DOHH2 (cell line): ENCODE measurements around the gene MINDY2.

Experiments used
- EZH2phosphoT487 ChIP-seq: fragments of 200-600 bp; sonication (generic); IDR thresholded peaks from 2 replicates; pipeline ENCODE4 v1.6.1; 2017; ENCODE audit warnings: borderline replicate concordance, mild to moderate bottlenecking, antibody characterized with exemption, low read length, moderate library complexity, mixed read lengths
- TF ChIP-seq, protein P1 (sequence below): fragments of 200-600 bp; sonication (generic); IDR thresholded peaks from one replicate; pipeline ENCODE4 v1.5.1; 2014; ENCODE audit warnings: antibody characterized with exemption, mild to moderate bottlenecking, low read depth, low read length; ENCODE audit not compliant: poor library complexity, severe bottlenecking

GRCh38 chr15:58840048-58840447 is 68.9 kb downstream of the MINDY2 start:
- TF ChIP-seq, protein P1, sequence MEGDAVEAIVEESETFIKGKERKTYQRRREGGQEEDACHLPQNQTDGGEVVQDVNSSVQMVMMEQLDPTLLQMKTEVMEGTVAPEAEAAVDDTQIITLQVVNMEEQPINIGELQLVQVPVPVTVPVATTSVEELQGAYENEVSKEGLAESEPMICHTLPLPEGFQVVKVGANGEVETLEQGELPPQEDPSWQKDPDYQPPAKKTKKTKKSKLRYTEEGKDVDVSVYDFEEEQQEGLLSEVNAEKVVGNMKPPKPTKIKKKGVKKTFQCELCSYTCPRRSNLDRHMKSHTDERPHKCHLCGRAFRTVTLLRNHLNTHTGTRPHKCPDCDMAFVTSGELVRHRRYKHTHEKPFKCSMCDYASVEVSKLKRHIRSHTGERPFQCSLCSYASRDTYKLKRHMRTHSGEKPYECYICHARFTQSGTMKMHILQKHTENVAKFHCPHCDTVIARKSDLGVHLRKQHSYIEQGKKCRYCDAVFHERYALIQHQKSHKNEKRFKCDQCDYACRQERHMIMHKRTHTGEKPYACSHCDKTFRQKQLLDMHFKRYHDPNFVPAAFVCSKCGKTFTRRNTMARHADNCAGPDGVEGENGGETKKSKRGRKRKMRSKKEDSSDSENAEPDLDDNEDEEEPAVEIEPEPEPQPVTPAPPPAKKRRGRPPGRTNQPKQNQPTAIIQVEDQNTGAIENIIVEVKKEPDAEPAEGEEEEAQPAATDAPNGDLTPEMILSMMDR = no peak
- no peak for TF ChIP-seq EZH2phosphoT487
